ENCODE measurements around the gene SV2B. TPM values are rescaled to one million over a fixed set of nuclear protein-coding genes. Genes with fewer than 3 reads are reported as not detected.
A peak's percentile ranks its signal among the peaks of the same experiment; 100 is the strongest.

SV2B gene
- total and polyA plus RNA-seq, 2 donors (not counting 1 experiment from before 2014, with no cell fraction given) = under 0.01 TPM; not detected in 1

GRCh38 chr15:91345736-91346135 lies 245.7 kb downstream of the SV2B start:
- Histone ChIP-seq H2AFZ (ENCODE audit: low read length) (no peak overlapping the region), H3K79me2 (ENCODE audit: control insufficient read depth, insufficient read depth, low read length) (no peaks in the 10 kb centered on the region), H3K9ac (ENCODE audit: insufficient read depth, low read length) (no peak overlapping the region), H3K27ac (ENCODE audit: insufficient read depth, low read length) (no peak overlapping the region), H3K9me3 (ENCODE audit: control insufficient read depth, insufficient read depth, low read depth, low read length) (no peaks in the 10 kb centered on the region), H3K4me1 (ENCODE audit: control insufficient read depth, extremely low read depth, insufficient read depth, low read length) (no peaks in the 10 kb centered on the region), H3K4me3 (replicated peaks in 1 of 4; ENCODE audit: control extremely low read depth in 1 of 4, insufficient read depth in 1 of 4, low read depth in 3 of 4, low read length in 4 of 4) (no peak overlapping the region), H3K36me3 (ENCODE audit: control insufficient read depth, insufficient read depth, low read length) (no peaks in the 10 kb centered on the region), H3K27me3 (ENCODE audit: control insufficient read depth, insufficient read depth, low read length) (no peaks in the 10 kb centered on the region), H4K20me1 (ENCODE audit: control insufficient read depth, extremely low read depth, insufficient read depth, low read length) (no peaks in the 10 kb centered on the region), H3K4me2 (ENCODE audit: extremely low read depth, insufficient read depth, low read length) (no peak overlapping the region)
- no peak for DNase-seq (ENCODE audit: low read depth in 2 of 2)
- TF ChIP-seq CTCF (conservative IDR thresholded peaks at IDR 0.05 in 1 of 2, IDR thresholded peaks at IDR 0.05 in 1 of 2; ENCODE audit: low read depth in 1 of 2, low read length in 2 of 2) = no peak
- TF ChIP-seq EZH2 (IDR thresholded peaks at IDR 0.05; ENCODE audit: low read length, missing control alignments) = no peak

GRCh38 chr15:91346259-91346658 lies 246.2 kb downstream of the SV2B start:
- DNase-seq (ENCODE audit: low read depth in 2 of 2) = no peak
- H2AFZ ChIP-seq (ENCODE audit: low read length) = no peak overlapping the region
- H3K9ac ChIP-seq (ENCODE audit: insufficient read depth, low read length) = no peak overlapping the region
- no peaks in the 10 kb centered on the region for H3K4me1 ChIP-seq (ENCODE audit: control insufficient read depth, extremely low read depth, insufficient read depth, low read length)
- TF ChIP-seq CTCF (conservative IDR thresholded peaks at IDR 0.05 in 1 of 2, IDR thresholded peaks at IDR 0.05 in 1 of 2; ENCODE audit: low read depth in 1 of 2, low read length in 2 of 2) = no peak
- no peak for TF ChIP-seq EZH2 (IDR thresholded peaks at IDR 0.05; ENCODE audit: low read length, missing control alignments)
- H4K20me1 ChIP-seq (ENCODE audit: control insufficient read depth, extremely low read depth, insufficient read depth, low read length) = no peaks in the 10 kb centered on the region
- no peaks in the 10 kb centered on the region for H3K27me3 ChIP-seq (ENCODE audit: control insufficient read depth, insufficient read depth, low read length)
- no peaks in the 10 kb centered on the region for H3K79me2 ChIP-seq (ENCODE audit: control insufficient read depth, insufficient read depth, low read length)
- H3K4me2 ChIP-seq (ENCODE audit: extremely low read depth, insufficient read depth, low read length) = no peak overlapping the region
- no peak overlapping the region for H3K4me3 ChIP-seq (replicated peaks in 1 of 4; ENCODE audit: control extremely low read depth in 1 of 4, insufficient read depth in 1 of 4, low read depth in 3 of 4, low read length in 4 of 4)
- H3K9me3 ChIP-seq (ENCODE audit: control insufficient read depth, insufficient read depth, low read depth, low read length) = no peaks in the 10 kb centered on the region
- H3K27ac ChIP-seq (ENCODE audit: insufficient read depth, low read length) = no peak overlapping the region
- H3K36me3 ChIP-seq (ENCODE audit: control insufficient read depth, insufficient read depth, low read length) = no peaks in the 10 kb centered on the region

GRCh38 chr15:91348752-91349500 lies 248.9 kb downstream of the SV2B start:
- H3K36me3 ChIP-seq (ENCODE audit: control insufficient read depth, insufficient read depth, low read length) = no peaks in the 10 kb centered on the region
- H3K4me3 ChIP-seq (replicated peaks in 1 of 4; ENCODE audit: control extremely low read depth in 1 of 4, insufficient read depth in 1 of 4, low read depth in 3 of 4, low read length in 4 of 4) = no peak overlapping the region
- H3K4me2 ChIP-seq (ENCODE audit: extremely low read depth, insufficient read depth, low read length) = no peak overlapping the region
- no peaks in the 10 kb centered on the region for H4K20me1 ChIP-seq (ENCODE audit: control insufficient read depth, extremely low read depth, insufficient read depth, low read length)
- H3K9ac ChIP-seq (ENCODE audit: insufficient read depth, low read length) = no peak overlapping the region
- H3K9me3 ChIP-seq (ENCODE audit: control insufficient read depth, insufficient read depth, low read depth, low read length) = no peaks in the 10 kb centered on the region
- no peaks in the 10 kb centered on the region for H3K27me3 ChIP-seq (ENCODE audit: control insufficient read depth, insufficient read depth, low read length)
- peak in 1 of 2 donors; percentile 51 for DNase-seq (ENCODE audit: low read depth in 2 of 2)
- no peak overlapping the region for H2AFZ ChIP-seq (ENCODE audit: low read length)
- H3K4me1 ChIP-seq (ENCODE audit: control insufficient read depth, extremely low read depth, insufficient read depth, low read length) = no peaks in the 10 kb centered on the region
- TF ChIP-seq EZH2 (IDR thresholded peaks at IDR 0.05; ENCODE audit: low read length, missing control alignments) (no peak), CTCF (conservative IDR thresholded peaks at IDR 0.05 in 1 of 2, IDR thresholded peaks at IDR 0.05 in 1 of 2; ENCODE audit: low read depth in 1 of 2, low read length in 2 of 2) (no peak)
- H3K27ac ChIP-seq (ENCODE audit: insufficient read depth, low read length) = no peak overlapping the region
- no peaks in the 10 kb centered on the region for H3K79me2 ChIP-seq (ENCODE audit: control insufficient read depth, insufficient read depth, low read length)

Other genes with a start within 250 kb of the SV2B start
- 19.5 and 27.9 TPM in 2 replicates for gene FURIN, start 231.7 kb upstream of the SV2B start, total RNA-seq
- gene FURIN, start 231.7 kb upstream of the SV2B start, polyA plus RNA-seq = 19.4 and 20.4 TPM in 2 replicates
- gene FES, start 215.8 kb upstream of the SV2B start, total RNA-seq = 23.4 and 31.2 TPM in 2 replicates
- 5.5 and 7.0 TPM in 2 replicates for gene FES, start 215.8 kb upstream of the SV2B start, polyA plus RNA-seq
- gene MAN2A2, start 197.0 kb upstream of the SV2B start, total RNA-seq = 18.2 and 36.0 TPM in 2 replicates
- gene MAN2A2, start 197.0 kb upstream of the SV2B start, polyA plus RNA-seq = 11.3 and 18.0 TPM in 2 replicates
- gene HDDC3, start 167.7 kb upstream of the SV2B start, total RNA-seq = 13.4 and 16.3 TPM in 2 replicates
- 10.2 and 15.5 TPM in 2 replicates for gene HDDC3, start 167.7 kb upstream of the SV2B start, polyA plus RNA-seq
- 88.6 and 104 TPM in 2 replicates for gene UNC45A, start 165.0 kb upstream of the SV2B start, total RNA-seq
- gene UNC45A, start 165.0 kb upstream of the SV2B start, polyA plus RNA-seq = 41.7 and 52.5 TPM in 2 replicates
- gene RCCD1, start 145.4 kb upstream of the SV2B start, total RNA-seq = 11.0 and 14.2 TPM in 2 replicates
- gene RCCD1, start 145.4 kb upstream of the SV2B start, polyA plus RNA-seq = 5.9 and 8.3 TPM in 2 replicates
- gene PRC1, start 105.7 kb upstream of the SV2B start, total RNA-seq = 9.2 and 57.8 TPM in 2 replicates
- gene PRC1, start 105.7 kb upstream of the SV2B start, polyA plus RNA-seq = 60.5 and 239 TPM in 2 replicates
- gene VPS33B, start 77.7 kb upstream of the SV2B start, total RNA-seq = 9.0 and 11.2 TPM in 2 replicates
- gene VPS33B, start 77.7 kb upstream of the SV2B start, polyA plus RNA-seq = 11.1 and 11.2 TPM in 2 replicates